Epithelial cell of proximal tubule (primary cell): ENCODE data around the gene IMMP2L. TPM values are rescaled to one million over a fixed set of nuclear protein-coding genes. Genes with fewer than 3 reads are reported as not detected.
"Not testable (repeated sequence)": the region's sequence is repeated elsewhere in the genome, so short reads cannot be mapped to it uniquely, and the experiment has no call there.

Source experiments
- DNase-seq: peaks from one replicate; pipeline ENCODE4 v3.0.0-alpha.2; 2011; ENCODE audit warnings: low read depth
- H3K4me3 ChIP-seq: 2 replicates; pipeline ENCODE4 v1.5.1; 2011; ENCODE audit warnings: low read depth, mild to moderate bottlenecking, low read length
- CTCF ChIP-seq: conservative IDR thresholded peaks from 2 replicates; pipeline ENCODE4 v1.5.1; 2012; ENCODE audit warnings: low read depth, mild to moderate bottlenecking, low read length
- total RNA-seq: library from RNA; depleted of rRNA; stranded (reverse); fragments of >200 nt; gene quantifications from 2 replicates; pipeline ENCODE4 v1.2.3, GENCODE V29; 2015

IMMP2L gene
- total RNA-seq, 1 donor from 2014 or later = 8.4 TPM

GRCh38 chr7:110664803-110665202 lies 897.5 kb downstream of the IMMP2L start:
- TF ChIP-seq CTCF = no peak
- DNase-seq = no peak
- H3K4me3 ChIP-seq = no peak overlapping the region

DNA sequence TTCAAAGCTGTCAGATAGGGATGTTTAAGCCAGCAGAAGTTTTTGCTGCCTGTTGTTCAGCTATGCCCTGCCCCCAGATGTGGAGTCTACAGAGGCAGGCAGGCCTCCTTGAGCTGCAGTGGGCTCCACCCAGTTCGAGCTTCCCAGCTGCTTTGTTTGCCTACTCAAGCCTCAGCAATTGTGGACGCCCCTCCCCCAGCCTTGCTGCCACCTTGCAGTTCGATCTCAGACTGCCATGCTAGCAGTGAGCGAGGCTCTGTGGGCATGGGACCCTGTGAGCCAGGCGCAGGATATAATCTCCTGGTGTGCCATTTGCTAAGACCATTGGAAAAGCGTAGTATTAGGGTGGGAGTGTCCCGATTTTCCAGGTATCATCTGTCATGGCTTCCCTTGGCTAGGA lies 901.7 kb downstream of the IMMP2L start:
- not testable (repeated sequence) for H3K4me3 ChIP-seq, DNase-seq

DNA sequence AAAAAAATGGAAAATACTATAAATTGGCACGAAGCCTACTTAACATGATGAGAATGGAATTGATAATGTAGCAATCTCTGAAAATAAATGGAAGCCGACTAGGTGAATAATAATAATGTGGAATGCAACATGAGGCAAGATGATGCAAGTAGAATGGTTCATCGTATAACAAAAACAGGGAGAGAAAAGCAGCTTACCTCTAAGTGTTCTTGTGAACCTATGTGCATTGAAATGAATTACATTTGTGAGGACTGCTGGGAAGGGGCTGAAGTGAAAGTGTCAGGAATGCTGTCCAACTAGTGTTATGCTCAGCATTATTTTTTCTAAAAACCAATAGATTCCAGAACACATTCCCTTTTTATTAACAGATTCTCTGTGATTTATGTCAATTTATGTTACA lies 912.0 kb downstream of the IMMP2L start:
- no peak for DNase-seq
- no peak for TF ChIP-seq CTCF
- no peak overlapping the region for H3K4me3 ChIP-seq

GRCh38 chr7:110647266-110647665 lies 915.0 kb downstream of the IMMP2L start:
- TF ChIP-seq CTCF = no peak

GRCh38 chr7:110646804-110647203 lies 915.5 kb downstream of the IMMP2L start:
- no peak for DNase-seq
- H3K4me3 ChIP-seq = no peak overlapping the region
- TF ChIP-seq CTCF = no peak

More at GRCh38 chr7:110647266-110647665, 915.0 kb downstream of the IMMP2L start:
- DNase-seq = no peak
- no peak overlapping the region for H3K4me3 ChIP-seq

DNA sequence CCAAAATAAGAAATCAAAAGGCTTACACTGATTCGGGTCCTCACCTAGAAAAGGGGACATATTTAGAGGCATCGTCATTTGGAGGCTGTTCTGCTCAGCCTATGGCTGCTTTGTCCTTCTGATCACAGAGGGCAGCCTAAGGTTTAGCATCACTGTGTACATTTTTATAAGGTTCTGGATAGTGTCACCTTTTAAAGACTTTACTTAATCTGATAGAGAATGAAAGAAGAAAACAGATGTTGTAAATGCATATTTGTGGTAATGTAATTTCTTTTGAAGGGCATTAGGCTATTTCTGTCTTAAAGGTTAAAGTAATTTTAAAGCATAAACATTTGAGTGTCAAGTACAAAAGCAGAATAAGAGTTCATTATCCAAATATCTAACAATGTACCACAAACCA lies 916.7 kb downstream of the IMMP2L start:
- no peak overlapping the region for H3K4me3 ChIP-seq
- no peak for DNase-seq
- TF ChIP-seq CTCF = no peak

DNA sequence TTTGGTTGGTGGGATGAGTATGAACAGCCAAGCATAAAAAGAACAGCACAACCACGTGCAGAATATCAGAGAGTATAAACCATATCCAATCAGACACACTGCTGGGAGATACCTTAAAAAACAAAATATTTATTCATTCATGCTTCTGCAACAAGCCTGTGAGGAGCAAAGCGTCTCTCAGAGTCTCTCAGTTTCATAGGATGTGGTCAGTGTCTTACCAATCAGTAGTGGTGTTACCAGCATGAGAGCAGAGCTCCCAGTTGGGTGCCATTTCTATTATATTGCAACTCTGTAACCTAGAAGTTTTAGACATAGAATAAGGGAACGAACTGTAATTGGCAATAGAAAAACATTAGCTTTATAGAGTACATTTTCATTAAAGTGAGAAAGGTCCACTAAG lies 917.2 kb downstream of the IMMP2L start:
- DNase-seq = no peak
- no peak for TF ChIP-seq CTCF
- no peak overlapping the region for H3K4me3 ChIP-seq

GRCh38 chr7:110637252-110637651 lies 925.0 kb downstream of the IMMP2L start:
- DNase-seq = no peak
- no peak for TF ChIP-seq CTCF

More at GRCh38 chr7:110637252-110637651, 925.0 kb downstream of the IMMP2L start:
- no peak overlapping the region for H3K4me3 ChIP-seq
